Trophoblast cell (in vitro differentiated cells and primary cell): ENCODE measurements around the gene ZCCHC12.

Experiments
- DNase-seq, 2 donors: peaks; one replicate each; pipeline ENCODE4 v3.0.0-alpha.2; 2016
- H2AFZ ChIP-seq: 2 replicates; pipeline ENCODE4 v1.6.1; 2013; ENCODE audit warnings: low read length, moderate library complexity, mild to moderate bottlenecking; ENCODE audit not compliant: insufficient read depth, poor library complexity
- H2AK5ac ChIP-seq: 2 replicates; pipeline ENCODE4 v1.6.1; 2013; ENCODE audit warnings: mild to moderate bottlenecking, low read length
- H2BK120ac ChIP-seq: 2 replicates; pipeline ENCODE4 v1.6.1; 2013; ENCODE audit warnings: low read length, mild to moderate bottlenecking, moderate library complexity; ENCODE audit not compliant: insufficient read depth, poor library complexity
- H2BK12ac ChIP-seq: 2 replicates; pipeline ENCODE4 v1.6.1; 2013; ENCODE audit warnings: mild to moderate bottlenecking, low read length, moderate library complexity
- H2BK5ac ChIP-seq: 2 replicates; pipeline ENCODE4 v1.6.1; 2013; ENCODE audit warnings: low read length, low read depth, moderate library complexity, mild to moderate bottlenecking; ENCODE audit not compliant: poor library complexity
- H3K14ac ChIP-seq: 2 replicates; pipeline ENCODE4 v1.6.1; 2013; ENCODE audit warnings: mild to moderate bottlenecking, low read length
- H3K18ac ChIP-seq: 2 replicates; pipeline ENCODE4 v1.6.1; 2013; ENCODE audit warnings: mild to moderate bottlenecking, low read length
- H3K23ac ChIP-seq: 2 replicates; pipeline ENCODE4 v1.6.1; 2013; ENCODE audit warnings: low read length
- H3K27ac ChIP-seq: 2 replicates; pipeline ENCODE4 v1.5.1; 2013; ENCODE audit warnings: low read depth, mild to moderate bottlenecking, inconsistent platforms, low read length, moderate library complexity
- H3K27me3 ChIP-seq: 2 replicates; pipeline ENCODE4 v1.6.1; 2013; ENCODE audit warnings: inconsistent platforms, mild to moderate bottlenecking, low read length, moderate library complexity; ENCODE audit not compliant: insufficient read depth
- H3K36me3 ChIP-seq, 2 experiments: 1 replicate in 1 of 2; 2 replicates in 1 of 2; pipeline ENCODE4 v1.6.1; 2013; ENCODE audit warnings: low read length in 2 of 2, mild to moderate bottlenecking in 2 of 2, moderate library complexity in 1 of 2; ENCODE audit not compliant: insufficient read depth in 2 of 2, control insufficient read depth in 1 of 2
- H3K4ac ChIP-seq: 2 replicates; pipeline ENCODE4 v1.6.1; 2013; ENCODE audit warnings: low read depth, mild to moderate bottlenecking, low read length, moderate library complexity
- H3K4me1 ChIP-seq, 2 experiments: 1 replicate in 1 of 2; 2 replicates in 1 of 2; pipeline ENCODE4 v1.6.1; 2013; ENCODE audit warnings: low read length in 2 of 2, mild to moderate bottlenecking in 2 of 2, moderate library complexity in 1 of 2; ENCODE audit not compliant: insufficient read depth in 2 of 2, control insufficient read depth in 1 of 2
- H3K4me2 ChIP-seq: 2 replicates; pipeline ENCODE4 v1.6.1; 2013; ENCODE audit warnings: inconsistent platforms, mild to moderate bottlenecking, low read length, moderate library complexity
- H3K4me3 ChIP-seq: 2 replicates; pipeline ENCODE4 v1.5.1; 2013; ENCODE audit warnings: mild to moderate bottlenecking, low read depth, low read length, inconsistent platforms
- H3K79me1 ChIP-seq: one replicate; pipeline ENCODE4 v1.6.1; 2013; ENCODE audit warnings: low read length
- H3K79me2 ChIP-seq: 2 replicates; pipeline ENCODE4 v1.6.1; 2013; ENCODE audit warnings: low read length, mild to moderate bottlenecking; ENCODE audit not compliant: control insufficient read depth, insufficient read depth, poor library complexity
- H3K9ac ChIP-seq: 2 replicates; pipeline ENCODE4 v1.6.1; 2013; ENCODE audit warnings: mild to moderate bottlenecking, low read length
- H3K9me3 ChIP-seq: 2 replicates; pipeline ENCODE4 v1.6.1; 2013; ENCODE audit warnings: low read depth, mild to moderate bottlenecking, control low read depth, inconsistent platforms, low read length; ENCODE audit not compliant: insufficient read depth
- H4K12ac ChIP-seq: 2 replicates; pipeline ENCODE4 v1.6.1; 2013; ENCODE audit warnings: low read depth, mild to moderate bottlenecking, low read length, moderate library complexity
- H4K8ac ChIP-seq: 2 replicates; pipeline ENCODE4 v1.6.1; 2013; ENCODE audit warnings: low read depth, mild to moderate bottlenecking, low read length, moderate library complexity
- H4K91ac ChIP-seq: one replicate; pipeline ENCODE4 v1.6.1; 2013; ENCODE audit warnings: low read depth, mild to moderate bottlenecking, low read length, moderate library complexity
- WGBS: extraction: QIAGEN DNeasy Blood & Tissue Kit; methylation state at CpG from one replicate; pipeline ENCODE4 v1.1.7; 2013; ENCODE audit warnings: missing lambda C conversion rate; ENCODE audit not compliant: insufficient read length, insufficient coverage; ENCODE audit errors: extremely low coverage; 5-methylcytosine and 5-hydroxymethylcytosine counted together

ZCCHC12 gene

DNA sequence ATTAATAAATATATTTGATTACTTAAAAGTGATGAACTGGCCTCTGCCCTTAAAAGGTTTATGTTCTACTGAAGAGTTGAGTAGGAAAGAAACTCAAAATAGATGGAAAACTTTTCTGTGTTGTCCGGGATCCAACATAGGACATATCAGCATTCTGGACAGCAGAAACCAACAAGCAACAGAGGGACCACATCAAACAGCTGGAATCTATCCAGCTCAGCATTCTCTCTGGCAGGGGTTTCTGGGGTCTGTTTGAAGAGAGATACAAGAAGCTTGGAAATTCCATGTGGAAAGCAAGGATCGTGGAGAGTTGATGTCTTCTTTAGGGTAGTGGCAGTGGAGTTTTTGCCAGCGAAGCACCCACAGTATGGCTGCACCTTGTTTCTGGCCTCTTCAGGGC lies 43.6 kb downstream of the ZCCHC12 start:
- Histone ChIP-seq H3K27ac (no peak overlapping the region), H4K12ac (no peak overlapping the region), H3K14ac (no peak overlapping the region), H3K9me3 (no peaks in the 10 kb centered on the region), H2BK5ac (no peak overlapping the region), H3K27me3 (no peaks in the 10 kb centered on the region), H3K79me1 (no peaks in the 10 kb centered on the region), H2BK120ac (no peak overlapping the region), H2AK5ac (no peak overlapping the region), H3K4ac (no peak overlapping the region), H4K8ac (no peak overlapping the region), H3K23ac (no peak overlapping the region), H3K4me1 (no peaks in the 10 kb centered on the region), H3K18ac (no peak overlapping the region), H3K36me3 (no peaks in the 10 kb centered on the region), H2BK12ac (no peak overlapping the region), H3K9ac (no peak overlapping the region), H3K4me3 (no peak overlapping the region), H4K91ac (no peak overlapping the region), H3K4me2 (no peak overlapping the region), H3K79me2 (no peaks in the 10 kb centered on the region), H2AFZ (no peak overlapping the region)
- no peak for DNase-seq
- WGBS, result no CpG with 5 or more reads among the region's 3 CpGs

DNA sequence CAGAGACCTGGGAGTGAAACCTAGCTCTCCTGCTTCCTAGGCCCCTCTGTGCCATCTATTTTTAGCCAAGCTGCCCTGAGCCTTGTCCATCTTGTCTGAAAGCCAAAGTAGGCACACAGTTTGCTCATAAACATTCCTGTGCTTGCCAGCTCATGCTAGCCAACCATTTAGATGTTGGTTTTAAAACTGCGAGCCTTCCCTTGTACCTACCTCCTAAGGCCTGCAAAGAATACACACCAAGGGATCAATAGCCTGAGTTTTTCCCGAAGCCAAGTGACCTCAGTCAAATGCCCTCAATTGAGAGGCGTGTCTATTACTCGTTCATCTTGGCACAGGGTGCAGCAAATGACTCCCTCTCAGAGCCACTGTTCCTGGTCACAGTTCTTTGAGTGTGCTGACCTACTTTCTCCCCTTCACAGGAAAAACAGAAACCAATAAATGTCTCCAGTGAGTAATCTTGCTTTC lies 48.5 kb downstream of the ZCCHC12 start:
- no peak overlapping the region for H2BK120ac ChIP-seq
- H2AFZ ChIP-seq, result no peak overlapping the region
- no peak overlapping the region for H3K23ac ChIP-seq
- no peaks in the 10 kb centered on the region for H3K36me3 ChIP-seq
- H3K14ac ChIP-seq, result no peak overlapping the region
- H3K79me2 ChIP-seq, result no peaks in the 10 kb centered on the region
- H3K4me2 ChIP-seq, result no peak overlapping the region
- H3K4me1 ChIP-seq, result no peaks in the 10 kb centered on the region
- no peak overlapping the region for H4K12ac ChIP-seq
- H3K9me3 ChIP-seq, result no peaks in the 10 kb centered on the region
- H3K27me3 ChIP-seq, result no peaks in the 10 kb centered on the region
- H3K4ac ChIP-seq, result no peak overlapping the region
- no peak overlapping the region for H2BK5ac ChIP-seq
- H3K27ac ChIP-seq, result no peak overlapping the region
- no peak overlapping the region for H3K9ac ChIP-seq
- no peak overlapping the region for H3K4me3 ChIP-seq
- H3K18ac ChIP-seq, result no peak overlapping the region
- no peak overlapping the region for H2AK5ac ChIP-seq
- DNase-seq, result no peak
- H4K8ac ChIP-seq, result no peak overlapping the region
- H4K91ac ChIP-seq, result no peak overlapping the region
- no peak overlapping the region for H2BK12ac ChIP-seq
- H3K79me1 ChIP-seq, result no peaks in the 10 kb centered on the region
- WGBS, result no CpG with 5 or more reads among the region's 4 CpGs
